ENCODE measurements around the gene ZNF497. TPM values are rescaled to one million over a fixed set of nuclear protein-coding genes. Genes with fewer than 3 reads are reported as not detected.

ZNF497 gene
- total RNA-seq, 1 donor from 2014 or later: 3.5 TPM

GRCh38 chr19:58310685-58311084 is 51.9 kb downstream of the ZNF497 start:
- DNase-seq (ENCODE audit: low spot score): peak; percentile 30

- DNase-seq (ENCODE audit: low spot score): no peak
Observed at GRCh38 chr19:58307736-58308135, 54.8 kb downstream of the ZNF497 start.

GRCh38 chr19:58305932-58306323 is 56.6 kb downstream of the ZNF497 start:
- no peak for DNase-seq (ENCODE audit: low spot score)

GRCh38 chr19:58305065-58305931 is 57.3 kb downstream of the ZNF497 start, which contains the start of gene ERVK3-1:
ERVK3-1 (plus strand) TSS chr19:58305377; CDS start chr19:58312169, 6,792 bp downstream.
- DNase-seq (ENCODE audit: low spot score): peak; percentile 96

- no peak for DNase-seq (ENCODE audit: low spot score)
Observed at GRCh38 chr19:58304748-58305064, 57.8 kb downstream of the ZNF497 start.

Other genes with a start within 250 kb of the ZNF497 start
- gene ZNF329, start 212.0 kb downstream of the ZNF497 start, total RNA-seq: 16.9 TPM
- gene ZNF274, start 179.7 kb downstream of the ZNF497 start, total RNA-seq: 33.8 TPM
- gene ZNF544, start 133.8 kb downstream of the ZNF497 start, total RNA-seq: 30.4 TPM
- 6.1 TPM for gene ZNF8, start 83.8 kb downstream of the ZNF497 start, total RNA-seq
- gene ERVK3-1, start 57.4 kb downstream of the ZNF497 start, total RNA-seq: 32.2 TPM
- gene ZSCAN22, start 35.8 kb downstream of the ZNF497 start, total RNA-seq: 4.7 TPM
- gene A1BG, start 9.3 kb downstream of the ZNF497 start, total RNA-seq: 8.1 TPM
- gene ZNF837, start 18.3 kb upstream of the ZNF497 start, total RNA-seq: 2.9 TPM
- gene RPS5, start 24.5 kb upstream of the ZNF497 start, total RNA-seq: 614 TPM
- not detected for gene RNF225, start 32.9 kb upstream of the ZNF497 start, total RNA-seq
- 13.9 TPM for gene ZNF584, start 45.9 kb upstream of the ZNF497 start, total RNA-seq
- gene ZNF132, start 77.4 kb upstream of the ZNF497 start, total RNA-seq: 12.1 TPM
- gene ZNF324B, start 88.9 kb upstream of the ZNF497 start, total RNA-seq: 7.8 TPM
- 16.4 TPM for gene ZNF324, start 104.3 kb upstream of the ZNF497 start, total RNA-seq
- 19.4 TPM for gene ZNF446, start 113.6 kb upstream of the ZNF497 start, total RNA-seq
- gene SLC27A5, start 149.2 kb upstream of the ZNF497 start, total RNA-seq: 7.9 TPM
- gene ZBTB45, start 157.1 kb upstream of the ZNF497 start, total RNA-seq: 22.8 TPM
- 286 TPM for gene TRIM28, start 181.3 kb upstream of the ZNF497 start, total RNA-seq
- 154 TPM for gene CHMP2A, start 192.4 kb upstream of the ZNF497 start, total RNA-seq
- gene UBE2M, start 195.9 kb upstream of the ZNF497 start, total RNA-seq: 64.0 TPM
- 67.6 TPM for gene MZF1, start 210.6 kb upstream of the ZNF497 start, total RNA-seq